Mucosa of descending colon (tissue), 3 donors: ENCODE results near the gene CCNE1. TPM values are rescaled to one million over a fixed set of nuclear protein-coding genes. Genes with fewer than 3 reads are reported as not detected.

Experiments used
- ATAC-seq: fragments of 200-7000 bp; cut with Tn5 transposase; one replicate; pipeline ENCODE4 v1.9.1; 2020; ENCODE audit warnings: mild to moderate bottlenecking, moderate library complexity
- DNase-seq, 3 donors: peaks; one replicate each; pipeline ENCODE4 v3.0.0-alpha.2; 2020
- H3K36me3 ChIP-seq: fragments of 200-600 bp; one replicate; pipeline ENCODE4 v1.8.0; 2021; ENCODE audit warnings: low read depth, mild to moderate bottlenecking
- H3K4me1 ChIP-seq: fragments of 200-600 bp; one replicate; pipeline ENCODE4 v1.8.0; 2021; ENCODE audit warnings: low read depth, mild to moderate bottlenecking
- H3K4me3 ChIP-seq: fragments of 200-600 bp; one replicate; pipeline ENCODE4 v1.8.0; 2021; ENCODE audit warnings: mild to moderate bottlenecking
- H3K9me3 ChIP-seq: fragments of 200-600 bp; one replicate; pipeline ENCODE4 v1.8.0; 2021; ENCODE audit warnings: mild to moderate bottlenecking
- CTCF ChIP-seq: fragments of 200-600 bp; IDR thresholded peaks from one replicate; pipeline ENCODE4 v1.8.0; 2022; ENCODE audit warnings: antibody characterized with exemption, mild to moderate bottlenecking
- intact Hi-C, 2 donors: fragments of 100-400 bp; cut with DNase I in 1 of 2; cut with micrococcal nuclease in 1 of 2; formaldehyde crosslinking; loops; one replicate each; pipeline versions ENCODE4 v1.11.0 to v1.11.1; 2022; cut with DNase I, micrococcal nuclease
- total RNA-seq, 3 donors: library from RNA; stranded (reverse); fragmentation: NEBNext Ultra II Directional in 2 of 3; extraction: Animal tissue kit (Norgen Biotek cat#: 25700) in 2 of 3; gene quantifications; one replicate each; pipeline versions ENCODE4 v1.2.1 to v1.2.4, GENCODE V29; 2021 to 2023
- donor health status: DM: no; HTN: no; CAD: no; lungs with moderate emphysema.
- donor health status: DM: no; HTN: no; CAD: no.
- donor health status: DM: no; HTN: yes; CAD: no.

The CCNE1 gene
- total RNA-seq, 3 donors from 2014 or later: 4.0 to 7.1 (median 4.4) TPM

DNA sequence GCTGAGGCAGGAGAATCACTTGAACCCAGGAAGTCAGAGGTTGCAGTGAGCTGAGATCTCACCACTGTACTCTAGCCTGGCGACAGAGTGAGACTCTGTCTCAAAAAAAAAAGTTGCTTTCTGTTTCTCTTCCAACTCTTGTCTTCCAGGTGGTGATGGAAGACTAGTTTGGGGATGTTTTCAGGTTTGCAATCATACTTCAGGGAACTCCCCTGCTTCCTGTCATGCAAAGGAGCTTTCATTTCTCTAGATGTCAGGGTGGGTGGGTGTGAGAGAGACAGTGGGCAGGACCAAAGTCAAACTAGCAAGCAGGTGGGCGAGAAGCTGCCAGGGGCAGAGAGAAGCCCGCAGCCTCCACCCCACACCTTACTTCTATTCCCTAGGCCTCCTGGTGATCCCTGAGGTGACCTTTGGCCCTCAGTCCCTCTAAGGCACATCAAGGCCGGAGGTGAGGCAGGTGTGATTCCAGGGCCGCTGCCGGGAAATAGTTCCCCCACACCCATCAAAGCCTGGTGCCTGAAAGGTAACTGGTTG, 25.7 kb downstream of the CCNE1 start:
- H3K9me3 ChIP-seq: no peaks in the 10 kb centered on the region
- no peak for TF ChIP-seq CTCF
- H3K4me1 ChIP-seq: no peaks in the 10 kb centered on the region
- DNase-seq (no peak), ATAC-seq (peak; percentile 29)
- no peaks in the 10 kb centered on the region for H3K36me3 ChIP-seq
- no peak overlapping the region for H3K4me3 ChIP-seq
- intact Hi-C loops: no loop called here

- Histone ChIP-seq H3K36me3 (no peaks in the 10 kb centered on the region), H3K9me3 (no peaks in the 10 kb centered on the region), H3K4me3 (no peak overlapping the region), H3K4me1 (peaks cover under 1% of the 10 kb centered on the region)
- DNase-seq (no peak), ATAC-seq (no peak)
- no peak for TF ChIP-seq CTCF
- intact Hi-C loops: no loop called here
Measured at GRCh38 chr19:29837996-29838395, 26.2 kb downstream of the CCNE1 start.

DNA sequence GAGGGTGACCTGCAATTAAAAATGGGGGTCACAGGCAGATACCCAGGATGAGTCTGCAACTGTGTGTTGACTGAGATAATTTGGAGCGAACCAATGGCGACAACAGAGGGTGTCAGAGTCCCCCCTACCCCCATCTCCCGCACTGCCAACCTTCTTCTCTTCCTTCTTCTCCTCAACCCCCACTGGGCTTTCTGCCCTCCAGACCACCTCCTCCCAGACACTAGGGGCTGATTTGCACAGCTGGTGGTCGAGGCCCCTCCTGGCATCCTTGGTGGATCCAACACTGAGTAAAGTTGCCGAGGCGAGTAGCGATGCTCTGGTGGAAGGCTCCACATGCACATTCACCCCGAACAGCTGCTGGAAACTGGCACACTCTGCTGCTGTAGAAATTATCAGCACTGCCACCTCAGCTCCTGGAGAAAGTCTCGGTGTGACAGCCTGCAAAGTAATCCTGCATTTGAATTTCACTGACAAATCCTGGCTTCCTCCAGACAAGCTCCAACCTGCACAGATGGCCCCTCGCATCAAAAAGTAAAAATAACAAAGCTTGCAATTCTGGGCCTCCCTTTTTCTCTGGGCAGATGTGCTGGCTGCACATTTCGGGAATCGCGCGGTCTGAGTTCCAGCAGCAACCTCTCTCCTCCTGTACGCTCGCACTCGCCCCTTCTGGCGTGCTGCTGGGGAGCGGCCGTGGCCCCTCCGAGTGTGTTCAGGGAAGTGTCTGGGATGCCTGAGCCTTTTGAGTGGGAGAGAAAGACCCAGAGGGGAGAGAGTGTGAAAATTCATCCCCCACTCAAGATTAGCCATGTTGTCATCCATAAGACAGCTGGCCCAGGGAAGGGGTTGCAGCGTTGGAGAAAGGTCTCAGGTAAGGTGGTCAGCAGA, 28.5 kb downstream of the CCNE1 start:
- intact Hi-C loops: no loop called here
- peaks cover 13% of the 10 kb centered on the region for H3K4me1 ChIP-seq
- H3K9me3 ChIP-seq: no peaks in the 10 kb centered on the region
- ATAC-seq (no peak), DNase-seq (no peak)
- H3K4me3 ChIP-seq: no peak overlapping the region
- H3K36me3 ChIP-seq: no peaks in the 10 kb centered on the region
- TF ChIP-seq CTCF: no peak

GRCh38 chr19:29841209-29841558, 29.4 kb downstream of the CCNE1 start:
- H3K4me3 ChIP-seq: no peak overlapping the region
- intact Hi-C loops: no loop called here
- no peaks in the 10 kb centered on the region for H3K9me3 ChIP-seq
- peaks cover 13% of the 10 kb centered on the region for H3K4me1 ChIP-seq
- no peak for DNase-seq
- TF ChIP-seq CTCF: no peak
- no peaks in the 10 kb centered on the region for H3K36me3 ChIP-seq
- ATAC-seq: no peak

- TF ChIP-seq CTCF: no peak
- no peaks in the 10 kb centered on the region for H3K9me3 ChIP-seq
- no peak for ATAC-seq
Measured at GRCh38 chr19:29841559-29842367, 30.0 kb downstream of the CCNE1 start.

More at GRCh38 chr19:29841559-29842367, 30.0 kb downstream of the CCNE1 start:
- Histone ChIP-seq H3K36me3 (no peaks in the 10 kb centered on the region), H3K4me3 (no peak overlapping the region), H3K4me1 (peaks cover 13% of the 10 kb centered on the region)
- intact Hi-C loops: no loop called here
- no peak for DNase-seq
